CD4-positive, alpha-beta T cell treated with Interleukin-21 for 1 hour (primary cell): ENCODE measurements around the gene TP53TG3D.
"Not testable (repeated sequence)": the region's sequence is repeated elsewhere in the genome, so short reads cannot be mapped to it uniquely, and the experiment has no call there.

ENCODE experiments used
- DNase-seq: peaks from one replicate; pipeline ENCODE4 v3.0.0-alpha.2; 2020

Gene TP53TG3D, protein sequence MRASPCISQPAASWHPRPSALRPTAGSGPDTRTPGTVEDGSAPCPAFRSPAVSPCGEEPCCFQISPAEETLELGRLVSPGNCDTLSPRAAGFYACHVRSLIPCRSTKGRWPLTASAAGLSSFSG

DNA sequence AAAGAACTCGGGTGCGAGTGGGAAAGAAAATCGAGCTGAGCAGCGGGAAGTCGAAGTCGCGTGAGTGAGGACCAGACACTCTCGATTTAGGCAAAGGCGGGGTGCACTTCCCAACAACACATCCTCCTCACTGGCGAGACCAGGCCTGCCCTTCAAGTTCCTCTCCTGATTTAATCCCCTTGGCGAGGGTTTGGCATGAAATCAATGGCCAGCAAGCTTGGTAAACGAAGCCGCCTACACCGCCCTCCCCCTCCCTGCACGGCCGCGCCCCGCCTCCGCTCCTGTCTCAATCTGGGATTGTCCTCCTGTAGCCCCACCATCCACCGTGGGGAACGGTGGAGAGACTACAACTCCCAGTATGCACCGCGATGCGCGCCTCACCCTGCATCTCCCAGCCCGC lies at the start of gene TP53TG3D:
Gene TP53TG3D, plus strand, starts transcription at position 301 of the 400 bp plus-strand sequence. Its CDS starts 68 bp downstream, at position 369.
- not testable (repeated sequence) for DNase-seq

DNA sequence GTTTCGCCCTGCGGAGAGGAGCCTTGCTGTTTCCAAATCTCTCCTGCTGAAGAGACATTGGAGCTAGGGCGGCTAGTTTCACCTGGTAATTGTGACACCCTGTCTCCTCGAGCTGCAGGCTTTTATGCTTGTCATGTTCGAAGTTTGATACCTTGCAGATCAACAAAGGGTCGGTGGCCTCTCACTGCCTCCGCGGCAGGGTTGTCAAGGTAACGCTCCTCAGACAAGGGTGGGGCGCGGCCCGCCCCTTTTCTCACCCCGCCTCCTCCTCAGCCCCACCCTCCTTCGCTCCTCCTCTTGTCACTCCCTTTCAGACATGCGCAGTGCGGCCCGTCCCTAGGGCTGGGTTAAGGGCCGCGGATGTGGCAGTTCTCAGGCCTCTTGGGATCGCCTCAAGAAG lies 421 bp downstream of the TP53TG3D start:
- DNase-seq: peak; percentile 34

DNA sequence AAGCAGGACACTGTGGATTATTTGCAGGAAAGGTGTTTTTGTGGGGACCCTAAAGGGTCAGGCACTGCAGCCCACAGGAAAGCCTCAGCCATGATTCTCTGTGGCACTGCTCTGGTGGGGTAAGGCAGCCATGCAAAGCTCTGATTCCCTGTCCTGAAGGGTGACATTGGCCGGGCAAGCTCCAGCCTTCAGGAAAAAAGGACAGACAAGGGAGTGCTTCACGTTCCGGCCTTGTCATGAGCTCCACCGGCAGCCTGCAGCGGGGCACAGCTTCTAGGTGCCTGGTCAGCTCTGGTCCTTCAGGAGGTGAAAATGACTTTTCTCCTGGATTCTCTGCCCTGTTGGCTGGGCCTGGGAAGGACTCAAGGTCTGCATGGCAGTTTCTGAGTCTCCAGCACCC lies 8.4 kb downstream of the TP53TG3D start:
- not testable (repeated sequence) for DNase-seq

DNA sequence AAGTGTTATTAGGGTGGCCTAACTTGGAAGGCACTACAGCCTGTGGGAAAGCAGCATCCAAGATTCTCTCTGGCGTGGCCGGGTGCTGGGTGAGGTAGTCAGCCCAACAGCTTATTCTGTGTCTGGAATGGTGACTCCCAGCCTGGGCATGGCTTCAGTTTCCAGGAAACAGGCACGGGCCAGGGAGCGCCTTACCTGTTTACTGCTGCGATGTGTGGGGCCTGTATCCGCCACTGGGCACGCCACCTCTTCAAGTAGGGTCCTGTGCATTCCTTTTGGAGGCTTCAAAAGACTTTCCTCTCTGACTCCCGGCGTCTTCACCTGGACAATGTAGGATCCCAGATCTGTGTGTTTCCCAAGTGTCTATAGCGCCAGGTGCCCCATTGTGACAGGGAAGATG lies 10.5 kb downstream of the TP53TG3D start:
- not testable (repeated sequence) for DNase-seq

DNA sequence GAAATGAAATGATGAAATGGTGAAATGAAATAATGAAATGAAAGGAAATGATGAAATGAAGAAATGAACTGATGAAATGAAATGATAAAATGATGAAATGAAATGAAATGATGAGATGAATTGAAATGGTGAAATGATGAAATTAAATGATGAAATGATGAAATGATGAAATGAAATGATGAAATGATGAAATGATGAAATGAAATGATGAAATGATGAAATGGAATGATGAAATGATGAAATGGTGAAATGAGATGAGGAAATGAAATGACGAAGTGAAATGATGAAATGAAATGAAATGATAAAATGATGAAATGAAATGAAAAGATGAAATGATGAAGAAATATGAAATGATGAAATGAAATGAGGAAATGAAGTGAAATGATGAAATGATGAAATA lies 28.8 kb downstream of the TP53TG3D start:
- not testable (repeated sequence) for DNase-seq

DNA sequence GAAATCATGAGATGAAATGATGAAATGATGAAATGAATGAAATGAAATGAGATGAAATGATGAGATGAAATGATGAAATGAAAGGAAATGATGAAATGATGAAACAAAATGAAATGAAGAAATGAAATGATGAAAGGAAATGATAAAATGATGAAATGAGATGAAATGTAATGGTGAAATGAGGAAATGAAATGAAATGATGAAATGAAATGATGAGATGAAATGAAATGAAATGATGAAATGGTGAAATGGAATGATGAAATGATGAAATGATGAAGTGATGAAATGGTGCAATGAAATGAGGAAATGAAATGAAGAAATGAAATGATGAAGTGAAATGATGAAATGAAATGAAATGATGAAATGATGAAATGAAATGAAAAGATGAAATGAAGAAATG lies 29.9 kb downstream of the TP53TG3D start:
- DNase-seq: not testable (repeated sequence)

DNA sequence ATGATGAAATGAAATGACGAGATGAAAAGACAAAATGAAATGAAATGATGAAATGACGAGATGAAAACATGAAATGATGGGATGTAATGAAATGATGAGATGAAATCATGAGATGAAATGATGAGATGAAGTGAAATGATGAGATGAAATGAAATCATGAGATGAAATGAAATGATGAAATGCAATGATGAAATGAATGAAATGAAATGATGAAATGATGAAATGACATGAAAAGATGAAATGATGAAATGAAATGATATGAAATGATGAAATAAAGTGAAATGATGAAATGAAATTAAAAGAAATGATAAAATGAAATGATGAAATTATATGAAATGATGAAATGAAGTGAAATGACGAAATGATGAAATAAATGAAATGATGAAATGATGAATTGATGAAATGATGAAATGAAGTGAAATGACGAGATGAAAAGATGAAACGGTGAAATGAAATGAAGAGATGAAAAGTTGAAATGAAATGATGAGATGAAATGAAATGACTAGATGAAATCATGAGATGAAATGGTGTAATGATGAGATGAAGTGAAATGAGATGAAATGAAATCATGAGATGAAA lies 30.9 kb downstream of the TP53TG3D start:
- DNase-seq: not testable (repeated sequence)

DNA sequence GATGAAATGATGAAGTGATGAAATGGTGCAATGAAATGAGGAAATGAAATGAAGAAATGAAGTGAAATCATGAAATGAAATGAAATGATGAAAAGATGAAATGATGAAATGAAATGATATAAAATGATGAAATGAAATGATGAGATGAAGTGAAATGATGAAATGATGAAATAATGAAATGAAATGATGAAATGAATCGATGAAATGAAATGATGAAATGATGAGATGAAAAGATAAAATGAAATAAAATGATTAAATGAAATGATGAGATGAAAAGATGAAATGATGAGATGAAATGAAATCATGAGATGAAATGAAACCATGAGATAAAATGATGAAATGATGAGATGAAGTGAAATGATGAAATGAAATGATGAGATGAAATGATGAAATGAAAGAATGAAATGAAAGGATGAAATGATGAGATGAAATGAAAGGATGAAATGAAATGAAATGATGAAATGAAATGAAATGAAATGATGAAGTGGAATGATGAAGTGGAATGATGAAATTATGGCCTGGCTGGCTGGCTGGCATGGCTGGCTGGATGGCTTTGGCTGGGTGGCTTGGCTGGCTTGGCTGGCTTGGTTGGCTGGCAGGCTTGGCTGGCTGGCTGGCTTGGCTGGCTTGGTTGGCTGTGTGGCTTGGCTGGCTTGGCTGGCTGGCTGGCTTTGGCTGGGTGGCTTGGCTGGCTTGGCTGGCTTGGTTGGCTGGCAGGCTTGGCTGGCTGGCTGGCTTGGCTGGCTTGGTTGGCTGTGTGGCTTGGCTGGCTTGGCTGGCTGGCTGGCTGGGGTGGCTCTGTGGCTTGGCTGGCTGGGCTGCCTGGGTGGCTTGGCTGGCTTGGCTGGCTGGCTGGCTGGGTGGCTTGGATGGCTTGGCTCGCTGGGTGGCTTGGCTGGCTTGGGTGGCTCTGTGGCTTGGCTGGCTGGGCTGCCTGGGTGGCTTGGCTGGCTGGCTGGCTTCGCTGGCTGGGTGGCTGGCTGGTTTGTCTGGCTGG lies 32.0 kb downstream of the TP53TG3D start:
- DNase-seq: not testable (repeated sequence)

DNA sequence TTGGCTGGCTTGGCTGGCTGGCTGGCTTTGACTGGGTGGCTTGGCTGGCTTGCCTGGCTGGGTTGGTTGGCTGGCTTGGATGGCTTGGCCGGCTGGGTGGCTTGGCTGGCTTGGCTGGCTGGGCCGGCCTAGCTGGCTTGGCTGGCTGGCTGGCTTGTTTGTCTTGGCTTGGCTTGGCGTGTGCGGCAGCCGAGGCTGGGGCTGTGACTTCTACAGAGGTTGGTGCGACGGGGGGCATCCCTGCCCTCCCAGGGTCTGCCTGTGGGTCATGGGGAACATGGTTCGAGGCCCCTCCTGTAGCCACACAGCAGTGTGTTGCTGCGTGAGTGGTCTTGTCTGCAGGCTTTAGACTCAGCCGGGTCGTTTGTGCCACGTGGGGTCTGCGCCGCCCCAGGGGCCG lies 33.1 kb downstream of the TP53TG3D start:
- not testable (repeated sequence) for DNase-seq

DNA sequence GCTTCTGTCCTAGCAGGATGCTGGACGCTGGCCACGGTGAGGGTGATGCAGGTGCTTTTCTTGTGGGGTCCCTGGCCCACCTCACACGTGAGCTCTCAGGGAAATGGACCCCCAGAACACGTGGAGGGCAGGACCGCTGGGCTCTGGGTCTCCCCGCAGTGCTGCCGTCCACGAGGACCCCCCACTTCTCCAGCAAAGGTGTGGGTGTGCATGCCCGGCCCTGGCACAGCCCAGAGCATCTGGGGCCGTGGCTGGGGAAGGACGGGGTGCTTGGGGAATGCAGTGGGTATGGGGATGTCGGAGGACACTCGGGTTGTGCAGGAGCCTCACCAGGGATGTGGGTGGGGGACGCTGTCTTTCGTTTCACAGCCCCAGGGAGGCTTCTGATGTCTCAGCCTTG lies 34.7 kb downstream of the TP53TG3D start:
- DNase-seq: not testable (repeated sequence)

DNA sequence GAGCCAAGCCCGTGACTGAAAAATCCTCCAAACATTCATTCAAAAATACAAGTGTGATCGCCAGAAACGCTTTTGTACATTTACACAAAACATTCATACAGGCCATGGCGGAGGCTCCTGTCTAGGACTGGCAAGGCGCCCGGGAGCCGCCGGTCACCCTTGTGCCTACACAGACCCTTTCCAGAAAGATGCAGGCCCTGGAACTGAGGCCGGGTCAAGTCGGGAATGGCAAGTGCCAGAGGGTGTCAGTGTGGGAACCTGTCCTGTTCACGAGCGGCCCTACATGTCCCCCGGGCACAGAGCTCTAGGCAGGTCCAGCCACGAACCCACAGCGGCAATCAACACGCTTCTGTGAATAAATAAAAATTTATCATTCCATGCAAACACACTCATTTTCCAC lies 36.1 kb downstream of the TP53TG3D start:
- not testable (repeated sequence) for DNase-seq

DNA sequence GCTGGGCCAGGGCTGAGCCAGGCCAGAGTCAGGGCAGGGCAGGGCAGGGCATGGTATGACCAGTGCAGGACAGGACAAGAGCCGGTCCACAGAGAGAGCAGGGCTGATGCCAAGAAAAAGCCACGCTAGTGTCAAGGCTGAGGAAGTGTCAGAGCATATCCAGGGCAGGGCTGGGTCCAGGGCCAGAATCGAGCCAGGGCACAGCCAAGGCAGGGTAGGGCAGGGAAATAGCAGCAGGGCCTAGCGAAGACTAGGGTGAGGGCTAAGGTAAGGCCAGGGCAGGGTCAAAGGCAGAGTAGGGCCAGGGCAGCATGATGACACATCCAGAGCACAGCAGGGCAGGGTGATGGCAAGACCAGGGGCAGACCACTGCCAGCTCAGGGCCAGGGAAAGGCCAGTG lies 49.7 kb downstream of the TP53TG3D start:
- DNase-seq: not testable (repeated sequence)
